Dedifferentiated amniotic fluid mesenchymal stem cell (primary cell): Measurements from ENCODE around the gene EPB41L5.
A peak's percentile ranks its signal among the peaks of the same experiment; 100 is the strongest.
"Not testable (repeated sequence)": the region's sequence is repeated elsewhere in the genome, so short reads cannot be mapped to it uniquely, and the experiment has no call there.

ENCODE experiments used
- DNase-seq: peaks from one replicate; pipeline ENCODE4 v3.0.0-alpha.2; 2016; ENCODE audit errors: extremely low spot score

EPB41L5 gene

GRCh38 chr2:120199817-120200459 is 187.1 kb downstream of the EPB41L5 start:
- DNase-seq, result not testable (repeated sequence)

- no peak for DNase-seq
Observed at GRCh38 chr2:120203251-120204021, 190.6 kb downstream of the EPB41L5 start.

GRCh38 chr2:120204022-120204405 is 191.1 kb downstream of the EPB41L5 start:
- no peak for DNase-seq

- no peak for DNase-seq
Observed at GRCh38 chr2:120204417-120204816, 191.5 kb downstream of the EPB41L5 start.

GRCh38 chr2:120204945-120205670 is 192.2 kb downstream of the EPB41L5 start:
- DNase-seq, result no peak

GRCh38 chr2:120206022-120206581 is 193.2 kb downstream of the EPB41L5 start:
- DNase-seq, result no peak

- DNase-seq, result no peak
Observed at GRCh38 chr2:120208381-120209353, 195.8 kb downstream of the EPB41L5 start.

- DNase-seq, result no peak
Observed at GRCh38 chr2:120209427-120210269, 196.8 kb downstream of the EPB41L5 start.

GRCh38 chr2:120210270-120210693 is 197.4 kb downstream of the EPB41L5 start:
- DNase-seq, result no peak

- no peak for DNase-seq
Observed at GRCh38 chr2:120218181-120218580, 205.3 kb downstream of the EPB41L5 start.

GRCh38 chr2:120219291-120219690 is 206.4 kb downstream of the EPB41L5 start:
- DNase-seq, result no peak

GRCh38 chr2:120219766-120220165 is 206.9 kb downstream of the EPB41L5 start:
- DNase-seq, result no peak

GRCh38 chr2:120220756-120221155 is 207.9 kb downstream of the EPB41L5 start:
- no peak for DNase-seq

- no peak for DNase-seq
Observed at GRCh38 chr2:120221616-120222015, 208.7 kb downstream of the EPB41L5 start.

GRCh38 chr2:120222186-120223033 is 209.5 kb downstream of the EPB41L5 start:
- DNase-seq, result no peak

GRCh38 chr2:120223034-120223912 is 210.4 kb downstream of the EPB41L5 start, which contains the start of gene TMEM185B:
TMEM185B (minus strand) TSS chr2:120223400; CDS start chr2:120222976, 424 bp downstream.
- DNase-seq, result peak; percentile 69

GRCh38 chr2:120224256-120224655 is 211.4 kb downstream of the EPB41L5 start:
- no peak for DNase-seq
